HG03521 (cell line): ENCODE data around the gene SMARCC1.
A peak's percentile ranks its signal among the peaks of the same experiment; 100 is the strongest.
"Not testable (repeated sequence)": the region's sequence is repeated elsewhere in the genome, so short reads cannot be mapped to it uniquely, and the experiment has no call there.

ENCODE experiments used
- ATAC-seq: cut with Tn5 transposase; IDR thresholded peaks from one replicate; pipeline ENCODE4 v1.9.1; 2021; ENCODE audit warnings: mild to moderate bottlenecking, moderate library complexity; ENCODE audit not compliant: unreplicated experiment

The SMARCC1 gene

DNA sequence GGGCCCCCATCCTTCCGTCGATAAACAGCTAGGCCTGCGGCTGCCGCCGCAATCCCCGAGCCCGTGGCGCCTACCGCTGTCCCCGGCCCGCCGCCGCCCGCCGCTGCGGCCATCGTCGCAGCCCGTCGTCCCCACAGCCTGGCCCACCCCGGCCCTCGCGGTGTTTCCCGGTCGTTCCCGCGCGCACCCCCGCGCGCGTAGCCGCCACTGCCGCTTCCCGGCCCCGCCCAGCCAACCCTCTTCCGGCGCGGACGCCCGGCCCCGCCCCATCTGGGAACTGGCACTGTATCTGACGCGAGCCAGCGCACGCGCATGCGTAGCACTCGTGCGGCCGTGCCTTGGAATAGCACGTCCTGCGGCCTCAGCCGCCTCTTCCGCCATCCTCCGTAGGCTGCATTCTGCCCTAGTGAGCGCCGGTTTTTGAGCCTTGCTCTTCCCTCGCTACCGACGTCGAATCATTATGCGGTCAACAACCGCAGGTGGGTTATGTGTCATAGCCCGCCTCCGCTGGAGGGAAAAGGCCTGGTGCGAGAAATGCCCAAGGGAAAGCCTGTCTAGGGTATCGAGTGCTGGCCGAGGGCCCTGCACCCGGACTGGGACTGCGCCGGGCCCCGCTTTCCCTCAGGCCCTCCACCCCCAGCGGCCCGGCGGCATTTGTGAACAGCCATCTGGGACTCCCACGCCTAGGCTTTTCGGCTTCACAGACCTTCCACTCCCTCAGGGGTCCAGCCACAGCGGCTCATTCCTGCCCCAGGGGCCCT is at the start of gene SMARCC1:
TSS of gene SMARCC1 (minus strand) at position 209 of the 761 bp plus-strand sequence. CDS start at position 113, 96 bp downstream.
- ATAC-seq, result peak; percentile 80

- not testable (repeated sequence) for ATAC-seq
Observed at GRCh38 chr3:47829482-47829881, 47.8 kb upstream of the SMARCC1 start.

DNA sequence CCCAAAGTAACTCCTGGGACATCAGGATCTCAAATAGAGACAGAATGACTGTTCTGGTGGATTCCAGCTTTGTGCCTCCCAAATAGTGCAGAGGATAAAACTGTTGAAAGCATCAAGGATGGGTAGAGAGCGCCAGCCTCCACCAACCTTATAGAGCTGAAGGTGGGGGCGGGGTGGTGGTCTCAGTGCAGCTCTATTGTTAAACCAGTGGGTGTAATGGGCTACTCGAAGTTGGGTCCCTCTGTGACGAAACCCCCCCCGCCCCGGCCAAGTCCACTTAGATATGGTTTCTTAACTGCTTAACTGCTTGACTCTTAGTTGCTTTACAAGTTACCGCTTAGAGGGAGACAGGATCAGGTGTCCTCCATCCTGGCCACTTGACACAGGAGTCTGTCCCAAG is 43.9 kb upstream of the SMARCC1 start:
- ATAC-seq, result no peak

DNA sequence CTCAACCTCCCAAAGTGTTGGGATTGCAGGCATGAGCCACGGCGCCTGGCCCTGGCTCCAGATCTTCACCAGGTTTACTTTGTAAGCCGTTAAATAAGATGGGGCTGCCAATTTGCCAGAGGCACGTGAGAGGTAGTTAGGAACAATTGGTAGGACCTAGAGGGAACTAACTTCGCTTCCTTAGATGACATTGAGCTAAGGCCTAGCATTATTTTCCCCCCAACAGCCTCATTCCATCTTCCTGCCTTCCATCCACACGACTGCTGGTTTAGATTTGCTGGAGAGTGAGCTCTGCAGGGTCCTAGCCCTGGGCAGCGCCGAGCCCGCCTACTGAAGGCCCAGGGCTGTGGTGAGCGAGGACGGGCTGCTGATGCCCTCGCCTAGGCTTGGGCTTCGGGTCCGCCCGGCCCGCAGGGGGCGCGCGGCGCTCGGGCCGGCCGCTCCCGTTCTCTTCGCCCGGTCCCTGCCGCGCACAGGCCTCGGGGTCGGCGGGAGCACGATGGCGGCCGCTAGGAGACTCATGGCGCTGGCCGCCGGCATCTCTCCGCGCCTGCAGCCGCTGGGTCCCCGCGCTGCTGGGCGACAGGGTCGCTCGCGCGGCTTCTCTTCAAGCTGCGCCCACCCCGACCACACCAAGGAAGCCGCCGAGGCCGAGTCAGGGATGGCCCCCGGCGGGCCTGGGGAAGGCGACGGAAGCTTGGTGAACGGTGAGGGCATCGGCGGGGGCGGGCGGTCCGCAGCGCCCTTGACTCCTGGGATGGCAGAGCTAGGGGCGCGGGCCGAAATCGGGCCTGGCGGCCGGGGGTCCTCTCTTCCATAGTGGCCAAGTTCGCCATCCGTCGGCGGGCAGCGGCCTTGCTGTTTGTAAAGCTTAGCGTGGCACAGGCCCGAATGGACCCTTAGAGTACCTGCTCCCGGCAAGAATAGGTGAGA is 43.1 kb upstream of the SMARCC1 start:
- peak; percentile 94 for ATAC-seq

GRCh38 chr3:47817609-47818008 is 35.9 kb upstream of the SMARCC1 start:
- no peak for ATAC-seq

GRCh38 chr3:47813551-47814177 is 32.0 kb upstream of the SMARCC1 start:
- no peak for ATAC-seq

DNA sequence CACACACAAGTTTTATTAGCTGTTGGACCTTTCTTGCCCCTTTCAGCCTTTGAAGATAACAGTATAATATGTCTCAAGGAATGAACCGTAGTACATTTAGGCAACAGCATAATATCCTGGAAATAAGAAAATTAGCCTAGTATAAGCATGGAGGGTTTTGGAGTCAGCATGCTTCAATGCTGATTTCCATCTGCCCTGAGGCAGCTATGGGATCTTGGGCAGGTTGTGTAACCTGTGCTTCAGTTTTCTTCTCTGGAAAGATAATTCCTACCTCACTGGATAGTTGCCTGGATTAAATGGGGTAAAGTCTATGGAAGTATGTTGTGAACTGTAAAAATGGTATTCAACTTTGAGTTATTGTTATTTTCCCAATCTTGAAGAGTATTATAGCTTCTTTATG is 22.9 kb upstream of the SMARCC1 start:
- no peak for ATAC-seq

DNA sequence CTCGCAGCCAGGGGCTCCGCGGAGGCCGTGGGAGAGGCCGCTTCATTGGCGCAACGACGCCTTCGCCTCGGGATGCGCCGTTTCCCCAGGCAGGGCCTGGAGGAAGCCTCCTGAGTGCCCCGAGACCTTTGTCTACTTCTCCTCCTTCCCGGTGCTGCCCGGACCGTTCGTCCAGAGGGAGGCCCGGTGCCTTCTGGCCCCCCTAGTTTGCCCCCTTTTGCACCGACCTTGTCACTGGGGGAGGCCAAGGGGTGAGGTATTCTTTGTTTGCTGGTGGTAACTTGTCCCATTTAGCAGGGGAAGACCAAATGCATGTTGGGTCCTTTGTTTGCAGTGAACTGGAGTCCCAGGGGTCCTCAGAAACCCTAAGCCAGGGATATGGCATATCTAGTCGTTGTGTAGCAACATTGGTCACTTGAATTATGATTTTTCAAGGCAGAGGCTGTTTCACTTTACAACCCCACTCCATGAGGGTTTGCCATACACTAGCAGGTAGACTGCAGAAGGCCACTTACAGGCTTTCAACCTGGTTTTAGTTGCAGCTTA is 21.9 kb upstream of the SMARCC1 start:
- ATAC-seq, result no peak

DNA sequence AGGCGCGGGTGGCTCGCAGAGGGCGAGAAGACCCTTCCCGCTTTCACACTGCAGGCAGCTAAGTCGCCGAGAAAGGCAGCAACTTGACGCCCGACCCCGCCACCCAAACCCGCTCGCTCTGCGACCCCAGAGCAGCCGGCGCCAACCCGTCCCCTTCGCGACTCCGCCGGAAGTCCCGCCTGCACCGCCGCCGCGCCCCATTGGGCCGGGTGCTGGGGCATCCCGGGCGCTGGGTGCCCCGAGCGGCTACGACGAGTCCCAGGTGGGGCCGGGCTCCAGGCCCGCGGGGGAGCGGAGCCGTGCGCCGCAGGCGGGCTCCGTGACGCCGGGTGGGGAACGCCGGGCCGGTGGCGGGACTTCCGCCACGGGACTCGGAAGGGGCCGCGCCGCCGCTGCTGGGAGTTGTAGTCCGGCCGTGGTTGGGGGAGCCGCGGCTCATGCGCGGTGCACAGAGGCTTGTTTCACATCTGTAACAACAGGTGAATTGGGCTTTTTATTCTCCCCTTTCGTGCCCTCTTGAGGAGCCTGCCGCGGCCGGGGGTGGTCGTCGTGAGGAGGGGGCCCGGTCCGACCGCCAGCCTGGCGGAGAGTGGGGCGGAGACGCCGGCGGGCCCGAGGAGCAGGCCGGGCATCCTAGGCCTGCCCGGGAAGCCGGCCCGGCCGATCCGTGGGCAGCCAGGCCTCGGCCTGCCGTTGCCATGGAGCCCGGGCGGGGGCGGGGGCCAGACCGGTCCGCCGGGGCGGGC is 21.2 kb upstream of the SMARCC1 start, which contains the start of gene DHX30:
TSS of gene DHX30 (plus strand) at position 405 of the 746 bp plus-strand sequence. CDS start 7,546 bp downstream, outside the sequence.
- peak; percentile 91 for ATAC-seq

DNA sequence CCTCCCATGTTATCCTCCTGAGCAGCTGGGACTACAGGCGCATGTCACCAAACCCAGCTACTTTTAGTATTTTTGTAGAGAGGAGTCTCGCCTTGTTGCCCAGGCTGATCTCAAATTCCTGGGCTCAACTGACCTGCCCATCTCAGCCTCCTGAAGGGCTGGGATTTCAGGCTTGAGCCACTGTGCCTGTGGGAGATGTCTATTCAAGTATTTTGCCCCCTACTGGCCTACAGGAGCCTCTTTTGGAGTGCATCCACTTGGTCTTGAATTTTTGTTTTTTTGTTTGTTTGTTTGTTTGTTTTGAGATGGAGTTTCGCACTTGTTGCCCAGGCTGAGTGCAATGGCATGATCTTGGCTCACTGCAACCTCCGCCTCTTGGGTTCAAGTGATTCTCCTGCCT is 18.0 kb upstream of the SMARCC1 start:
- no peak for ATAC-seq

- no peak for ATAC-seq
Observed at GRCh38 chr3:47794544-47794943, 12.9 kb upstream of the SMARCC1 start.

GRCh38 chr3:47792699-47793098 is 11.0 kb upstream of the SMARCC1 start:
- ATAC-seq, result no peak

DNA sequence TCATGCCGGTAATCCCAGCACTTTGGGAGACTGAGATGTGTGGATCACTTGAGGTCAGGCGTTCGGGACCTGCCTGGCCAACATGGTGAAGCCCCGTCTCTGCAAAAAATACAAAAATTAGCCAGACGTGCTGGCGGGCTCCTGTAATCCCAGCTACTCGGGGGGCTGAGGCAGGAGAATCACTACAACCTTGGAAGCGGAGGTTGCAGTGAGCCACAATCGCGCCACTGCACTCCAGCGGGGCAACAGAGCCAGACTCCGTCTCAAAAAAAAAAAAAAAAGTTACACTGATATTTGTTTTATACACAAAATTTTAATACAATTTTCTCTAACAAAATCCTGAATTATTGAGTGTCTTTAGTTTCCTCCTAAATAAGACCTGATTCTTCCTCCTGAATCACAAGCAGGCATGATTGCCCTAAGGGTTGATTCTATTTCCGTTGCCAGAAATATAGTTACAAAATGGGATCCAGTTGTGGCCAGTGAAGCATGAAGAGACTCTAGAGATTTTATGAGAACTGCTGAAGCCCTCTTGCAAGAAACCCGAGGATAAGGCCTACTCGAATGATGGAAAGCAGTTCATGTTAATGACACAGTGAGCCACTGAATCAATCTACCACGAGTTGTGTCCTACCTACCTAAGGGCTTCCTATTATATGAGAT is 9.6 kb upstream of the SMARCC1 start:
- ATAC-seq, result no peak

- no peak for ATAC-seq
Observed at GRCh38 chr3:47783673-47784072, 2.0 kb upstream of the SMARCC1 start.

- no peak for ATAC-seq
Observed at GRCh38 chr3:47782446-47783308, 984 bp upstream of the SMARCC1 start.

GRCh38 chr3:47780741-47781684 is 680 bp downstream of the SMARCC1 start:
- peak; percentile 31 for ATAC-seq

DNA sequence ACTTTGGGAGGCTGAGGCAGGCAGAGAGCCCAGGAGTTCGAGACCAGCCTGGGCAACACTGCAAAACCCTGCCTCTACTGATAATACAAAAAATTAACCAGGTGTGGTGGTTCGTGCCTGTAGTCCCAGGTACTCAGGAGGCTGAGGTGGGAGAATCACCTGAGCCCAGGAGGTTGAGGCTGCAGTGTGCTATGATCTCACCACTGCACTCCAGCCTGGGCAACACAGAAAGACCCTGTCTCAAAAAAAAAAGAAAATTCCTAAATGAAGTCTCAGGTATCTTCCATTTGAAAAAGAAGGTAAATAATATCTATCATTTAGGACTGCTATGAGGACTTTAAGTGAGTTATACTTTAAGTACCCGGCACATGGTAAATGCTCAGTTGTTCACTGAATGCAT is 2.9 kb downstream of the SMARCC1 start:
- ATAC-seq, result no peak

DNA sequence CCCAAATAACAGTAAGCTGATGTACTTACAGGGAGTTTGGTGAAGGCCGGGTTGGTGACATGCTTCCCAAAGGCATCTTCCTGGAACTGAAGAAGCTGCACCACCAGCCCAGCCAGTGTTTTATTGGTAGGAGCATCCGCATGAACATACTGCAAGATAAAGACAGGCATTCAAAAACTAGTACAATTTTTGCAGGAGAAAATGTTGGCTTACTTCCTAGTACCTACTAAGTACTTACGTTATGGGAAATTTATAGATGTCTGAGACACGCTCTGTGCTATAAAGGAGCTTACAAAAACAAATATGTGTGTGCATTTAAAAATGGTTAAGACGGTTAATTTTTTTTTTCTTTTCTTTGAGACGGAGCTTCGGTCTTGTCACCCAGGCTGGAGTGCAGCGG is 8.9 kb downstream of the SMARCC1 start:
- ATAC-seq, result no peak
